WERI-Rb-1 (cell line): ENCODE data around the gene GGT5.

Experiments used
- DNase-seq: peaks from one replicate; pipeline ENCODE4 v3.0.0-alpha.2; 2020
- H3K27ac ChIP-seq: fragments of 250-450 bp; sonication (Bioruptor Pico); 2 replicates; pipeline ENCODE4 v1.5.1; 2020; ENCODE audit warnings: mild to moderate bottlenecking, moderate library complexity
- H3K27me3 ChIP-seq: fragments of 250-450 bp; sonication (Bioruptor Pico); 2 replicates; pipeline ENCODE4 v1.5.1; 2021; ENCODE audit warnings: mild to moderate bottlenecking, low read depth, moderate library complexity; ENCODE audit not compliant: insufficient read depth, severe bottlenecking
- H3K36me3 ChIP-seq: fragments of 250-450 bp; sonication (Bioruptor Pico); 2 replicates; pipeline ENCODE4 v1.5.1; 2020; ENCODE audit warnings: mild to moderate bottlenecking, moderate library complexity
- H3K4me3 ChIP-seq: 2 replicates; pipeline ENCODE4 v1.5.1; 2011; ENCODE audit warnings: low read depth, mild to moderate bottlenecking, control low read depth, low read length
- H3K9me3 ChIP-seq: fragments of 250-450 bp; sonication (Bioruptor Pico); 2 replicates; pipeline ENCODE4 v1.5.1; 2021; ENCODE audit warnings: mild to moderate bottlenecking, moderate library complexity; ENCODE audit not compliant: severe bottlenecking
- TF ChIP-seq, protein P1 (sequence below): IDR thresholded peaks from 2 replicates; pipeline ENCODE4 v1.5.1; 2011; ENCODE audit warnings: low read depth, mild to moderate bottlenecking, control low read depth, inconsistent platforms, low read length

GGT5 gene

DNA sequence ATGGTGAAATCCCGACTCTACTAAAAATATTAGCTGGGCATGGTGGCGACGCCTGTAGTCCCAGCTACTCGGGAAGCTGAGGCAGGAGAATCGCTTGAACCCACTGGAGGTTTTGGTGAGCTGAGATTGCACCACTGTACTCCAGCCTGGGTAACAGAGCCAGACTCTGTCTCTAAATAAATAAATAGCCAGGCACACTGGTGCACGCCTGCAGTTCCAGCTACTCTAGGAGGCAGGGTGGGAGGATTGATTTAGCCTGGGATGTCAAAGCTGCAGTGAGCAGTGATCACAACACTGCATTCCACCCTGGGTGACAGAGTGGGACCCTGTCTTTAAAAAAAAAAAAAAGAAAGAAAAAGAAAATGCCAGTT is 46.2 kb downstream of the GGT5 start:
- TF ChIP-seq, protein P1, sequence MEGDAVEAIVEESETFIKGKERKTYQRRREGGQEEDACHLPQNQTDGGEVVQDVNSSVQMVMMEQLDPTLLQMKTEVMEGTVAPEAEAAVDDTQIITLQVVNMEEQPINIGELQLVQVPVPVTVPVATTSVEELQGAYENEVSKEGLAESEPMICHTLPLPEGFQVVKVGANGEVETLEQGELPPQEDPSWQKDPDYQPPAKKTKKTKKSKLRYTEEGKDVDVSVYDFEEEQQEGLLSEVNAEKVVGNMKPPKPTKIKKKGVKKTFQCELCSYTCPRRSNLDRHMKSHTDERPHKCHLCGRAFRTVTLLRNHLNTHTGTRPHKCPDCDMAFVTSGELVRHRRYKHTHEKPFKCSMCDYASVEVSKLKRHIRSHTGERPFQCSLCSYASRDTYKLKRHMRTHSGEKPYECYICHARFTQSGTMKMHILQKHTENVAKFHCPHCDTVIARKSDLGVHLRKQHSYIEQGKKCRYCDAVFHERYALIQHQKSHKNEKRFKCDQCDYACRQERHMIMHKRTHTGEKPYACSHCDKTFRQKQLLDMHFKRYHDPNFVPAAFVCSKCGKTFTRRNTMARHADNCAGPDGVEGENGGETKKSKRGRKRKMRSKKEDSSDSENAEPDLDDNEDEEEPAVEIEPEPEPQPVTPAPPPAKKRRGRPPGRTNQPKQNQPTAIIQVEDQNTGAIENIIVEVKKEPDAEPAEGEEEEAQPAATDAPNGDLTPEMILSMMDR: no peak
- no peaks in the 10 kb centered on the region for H3K36me3 ChIP-seq
- H3K27ac ChIP-seq: no peak overlapping the region
- no peaks in the 10 kb centered on the region for H3K9me3 ChIP-seq
- no peaks in the 10 kb centered on the region for H3K27me3 ChIP-seq
- DNase-seq: no peak
- H3K4me3 ChIP-seq: no peak overlapping the region

DNA sequence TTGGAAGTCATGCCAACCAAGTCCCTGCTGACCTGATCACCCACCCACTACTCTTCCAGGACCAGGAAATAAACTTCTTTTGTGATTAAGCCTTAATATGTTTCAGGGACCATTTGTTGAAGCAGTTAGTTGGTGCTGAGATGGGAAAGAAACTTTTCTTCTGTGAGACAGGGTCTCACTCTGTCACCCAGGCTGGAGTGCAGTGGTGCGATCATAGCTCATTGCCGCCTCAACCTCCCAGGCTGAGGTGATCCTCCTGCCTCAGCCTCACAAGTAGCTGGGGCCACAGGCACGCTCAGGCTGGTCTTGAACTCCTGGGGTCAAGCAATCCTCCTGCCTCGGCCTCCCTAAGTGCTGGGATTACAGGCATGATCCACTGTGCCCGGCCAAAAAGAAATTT is 53.0 kb downstream of the GGT5 start:
- Histone ChIP-seq H3K36me3 (peaks cover 22% of the 10 kb centered on the region), H3K27ac (no peak overlapping the region), H3K9me3 (no peaks in the 10 kb centered on the region), H3K4me3 (no peak overlapping the region), H3K27me3 (no peaks in the 10 kb centered on the region)
- TF ChIP-seq, protein P1: no peak
- DNase-seq: no peak

DNA sequence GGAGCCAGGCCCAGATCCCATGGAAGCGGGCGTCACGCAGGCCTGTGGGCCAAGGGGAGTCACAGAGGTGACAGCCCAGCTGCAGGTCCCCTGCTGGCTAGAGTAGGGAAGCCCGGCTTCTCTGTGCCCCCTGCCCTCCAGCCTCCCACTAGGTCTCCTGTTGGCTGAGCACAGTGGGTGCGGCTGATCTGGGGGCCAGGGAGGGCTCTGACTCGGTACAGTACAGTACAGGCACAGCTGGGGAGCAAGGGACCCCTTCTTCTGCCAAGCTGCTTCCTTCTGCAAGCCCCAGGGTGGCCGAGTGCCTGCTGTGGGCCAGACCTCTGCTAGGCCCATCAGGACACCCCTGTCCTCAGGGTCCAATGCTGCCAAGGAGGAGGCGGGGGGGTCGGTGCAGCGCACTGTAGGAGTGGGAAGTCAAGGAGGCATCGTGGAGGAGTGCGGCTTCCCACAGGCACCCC is 53.5 kb downstream of the GGT5 start:
- Histone ChIP-seq H3K36me3 (peaks cover 27% of the 10 kb centered on the region), H3K27me3 (no peaks in the 10 kb centered on the region), H3K27ac (no peak overlapping the region), H3K9me3 (no peaks in the 10 kb centered on the region), H3K4me3 (no peak overlapping the region)
- no peak for DNase-seq
- TF ChIP-seq, protein P1: peak; percentile 50

DNA sequence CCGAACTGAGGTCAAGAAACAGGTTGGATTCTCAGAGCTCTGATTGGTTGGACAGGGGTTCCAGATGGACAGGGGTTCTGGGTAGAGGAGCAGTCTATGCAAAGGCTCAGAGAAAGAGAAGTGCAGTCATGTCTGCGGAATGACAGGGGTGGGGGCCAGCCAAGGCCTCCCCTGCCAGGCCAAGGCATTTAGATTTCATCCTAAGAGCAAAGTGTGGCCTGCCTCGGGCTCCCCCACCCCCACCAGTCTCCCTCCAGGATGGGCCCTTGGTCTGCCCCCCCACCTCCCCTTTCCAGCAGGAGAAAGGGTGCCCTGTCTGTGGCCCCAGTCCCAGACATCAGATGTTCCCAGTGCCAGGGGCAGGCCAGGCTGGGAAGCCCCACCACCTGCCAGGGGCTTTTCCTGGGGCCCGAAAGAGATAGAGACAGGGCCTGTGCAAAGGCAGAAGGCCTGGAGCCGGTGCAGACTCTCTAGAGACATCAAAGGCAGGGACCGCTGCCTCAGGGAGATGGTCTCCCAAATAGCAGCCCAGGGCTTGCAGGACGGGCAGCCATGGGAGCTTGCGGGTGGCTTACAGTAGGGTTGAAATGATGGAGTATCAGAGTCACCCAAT is 54.2 kb downstream of the GGT5 start:
- no peaks in the 10 kb centered on the region for H3K27me3 ChIP-seq
- TF ChIP-seq, protein P1: no peak
- no peak for DNase-seq
- H3K27ac ChIP-seq: peak overlapping the region; percentile 57
- peaks cover 34% of the 10 kb centered on the region for H3K36me3 ChIP-seq
- no peaks in the 10 kb centered on the region for H3K9me3 ChIP-seq
- H3K4me3 ChIP-seq: no peak overlapping the region

DNA sequence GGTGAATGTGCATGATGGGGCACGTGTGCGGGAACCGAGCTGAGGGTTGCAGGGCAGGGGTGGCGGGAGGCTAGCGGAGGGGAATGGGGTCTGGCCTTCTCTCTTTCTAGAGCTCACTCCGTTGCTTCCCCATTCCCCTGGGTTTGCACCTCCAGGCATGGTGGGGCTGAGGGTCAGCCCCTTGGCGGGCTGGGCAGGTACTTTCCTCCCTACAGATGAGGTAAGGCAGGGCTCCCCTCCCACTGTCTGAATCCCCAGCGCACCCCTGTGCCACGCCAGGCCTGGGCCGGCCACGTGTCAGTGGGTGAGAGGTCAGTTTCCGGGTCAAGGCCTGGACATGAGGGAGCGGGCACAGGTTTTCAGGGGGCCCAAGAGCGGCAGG is 54.7 kb downstream of the GGT5 start:
- no peak overlapping the region for H3K4me3 ChIP-seq
- TF ChIP-seq, protein P1: no peak
- H3K27ac ChIP-seq: peak overlapping the region; percentile 57
- peaks cover 39% of the 10 kb centered on the region for H3K36me3 ChIP-seq
- H3K9me3 ChIP-seq: no peaks in the 10 kb centered on the region
- DNase-seq: no peak
- H3K27me3 ChIP-seq: no peaks in the 10 kb centered on the region
